HEK293 (cell line): ENCODE data around the gene C12orf42.

Experiments
- CTCF ChIA-PET: fragments of 350-600 bp; formaldehyde crosslinking; extraction: SDS; loops from one replicate; lab custom pipeline; 2021; ENCODE audit warnings: antibody characterized with exemption; lab: Yijun Ruan, JAX
- POLR2A ChIA-PET: fragments of 300-600 bp; formaldehyde crosslinking; extraction: SDS; loops from one replicate; lab custom pipeline; 2020; ENCODE audit warnings: antibody characterized with exemption, inconsistent platforms; lab: Yijun Ruan, JAX
- H3K27ac ChIP-seq: fragments of 200-500 bp; sonication (Bioruptor generic); 2 replicates; pipeline ENCODE4 v1.5.1; 2014; ENCODE audit warnings: low read depth, low read length, control low read depth, inconsistent platforms; ENCODE audit errors: extremely low read depth
- H3K36me3 ChIP-seq, 2 experiments: fragments of 200-500 bp in 1 of 2; sonication (Bioruptor generic) in 1 of 2; 1 replicate in 1 of 2; 2 replicates in 1 of 2; pipeline ENCODE4 v1.5.1; 2014 to 2017; ENCODE audit warnings: inconsistent platforms in 2 of 2, low read length in 2 of 2; ENCODE audit not compliant: control insufficient read depth in 2 of 2, insufficient read depth in 1 of 2
- H3K4me1 ChIP-seq: fragments of 200-500 bp; sonication (Bioruptor generic); 2 replicates; pipeline ENCODE4 v1.5.1; 2014; ENCODE audit warnings: mild to moderate bottlenecking, low read length, inconsistent platforms; ENCODE audit not compliant: control insufficient read depth, insufficient read depth
- H3K4me3 ChIP-seq: 2 replicates; pipeline ENCODE4 v1.5.1; 2011; ENCODE audit warnings: low read depth, mild to moderate bottlenecking, control low read depth, low read length, moderate library complexity
- H3K9me3 ChIP-seq: fragments of 200-500 bp; sonication (Bioruptor generic); 2 replicates; pipeline ENCODE4 v1.5.1; 2014; ENCODE audit warnings: low read depth, low read length, inconsistent platforms; ENCODE audit not compliant: control insufficient read depth, insufficient read depth
- FEZF1 ChIP-seq: fragments of 450-650 bp; formaldehyde crosslinking; IDR thresholded peaks from 2 replicates; pipeline ENCODE4 v1.5.1; 2016; ENCODE audit warnings: missing biosample characterization, missing genetic modification characterization
- GLI2 ChIP-seq: fragments of 450-650 bp; formaldehyde crosslinking; IDR thresholded peaks from 2 replicates; pipeline ENCODE4; 2017; ENCODE audit warnings: missing biosample characterization, missing genetic modification characterization, low read depth, borderline replicate concordance
- RBAK ChIP-seq: fragments of 450-650 bp; formaldehyde crosslinking; IDR thresholded peaks from 2 replicates; pipeline ENCODE4 v1.5.1; 2016; ENCODE audit warnings: missing biosample characterization, missing genetic modification characterization
- SP3 ChIP-seq: fragments of 450-650 bp; formaldehyde crosslinking; IDR thresholded peaks from 2 replicates; pipeline ENCODE4 v1.5.1; 2016; ENCODE audit warnings: missing biosample characterization, missing genetic modification characterization
- TCF7L2 ChIP-seq: IDR thresholded peaks from 2 replicates; pipeline ENCODE4 v1.6.1; 2011; ENCODE audit warnings: low read depth, mild to moderate bottlenecking, inconsistent platforms, low read length, moderate library complexity, borderline replicate concordance
- ZNF549 ChIP-seq: fragments of 450-650 bp; IDR thresholded peaks from 2 replicates; pipeline ENCODE4 v1.5.1; 2018; ENCODE audit warnings: missing biosample characterization, missing genetic modification characterization, mild to moderate bottlenecking, inconsistent platforms, moderate library complexity
- ZNF677 ChIP-seq: fragments of 450-650 bp; IDR thresholded peaks from 2 replicates; pipeline ENCODE4 v1.5.0; 2018; ENCODE audit warnings: missing biosample characterization, mild to moderate bottlenecking, missing genetic modification characterization, moderate library complexity
- ZNF707 ChIP-seq: fragments of 450-650 bp; formaldehyde crosslinking; IDR thresholded peaks from 2 replicates; pipeline ENCODE4 v1.5.1; 2016; ENCODE audit warnings: missing biosample characterization, missing genetic modification characterization
- ZNF76 ChIP-seq: fragments of 450-650 bp; formaldehyde crosslinking; IDR thresholded peaks from 2 replicates; pipeline ENCODE4; 2016; ENCODE audit warnings: low read depth, missing biosample characterization, missing genetic modification characterization, borderline replicate concordance
- ZNF843 ChIP-seq: fragments of 450-650 bp; formaldehyde crosslinking; IDR thresholded peaks from 2 replicates; pipeline ENCODE4 v1.5.1; 2016; ENCODE audit warnings: missing biosample characterization, missing genetic modification characterization
- TF ChIP-seq, protein P1 (sequence below): fragments of 450-650 bp; formaldehyde crosslinking; IDR thresholded peaks from 2 replicates; pipeline ENCODE4 v1.5.1; 2016; ENCODE audit warnings: missing biosample characterization, missing genetic modification characterization
- TF ChIP-seq, protein P2 (sequence below): fragments of 450-650 bp; formaldehyde crosslinking; IDR thresholded peaks from 2 replicates; pipeline ENCODE4 v1.5.1; 2017; ENCODE audit warnings: missing biosample characterization, missing genetic modification characterization
- TF ChIP-seq, protein P3 (sequence below): fragments of 450-650 bp; formaldehyde crosslinking; IDR thresholded peaks from 2 replicates; pipeline ENCODE4 v1.5.1; 2016; ENCODE audit warnings: missing biosample characterization, missing genetic modification characterization, borderline replicate concordance
- TF ChIP-seq, protein P4 (sequence below): fragments of 450-650 bp; formaldehyde crosslinking; IDR thresholded peaks from 2 replicates; pipeline ENCODE4 v1.5.1; 2016; ENCODE audit warnings: missing biosample characterization, missing genetic modification characterization
- TF ChIP-seq, protein P5 (sequence below): fragments of 450-650 bp; formaldehyde crosslinking; IDR thresholded peaks from 2 replicates; pipeline ENCODE4 v1.5.1; 2016; ENCODE audit warnings: missing biosample characterization, missing genetic modification characterization
- TF ChIP-seq, protein P6 (sequence below): fragments of 450-650 bp; formaldehyde crosslinking; IDR thresholded peaks from 2 replicates; pipeline ENCODE4 v1.5.1; 2017; ENCODE audit warnings: missing biosample characterization, missing genetic modification characterization

The C12orf42 gene

DNA sequence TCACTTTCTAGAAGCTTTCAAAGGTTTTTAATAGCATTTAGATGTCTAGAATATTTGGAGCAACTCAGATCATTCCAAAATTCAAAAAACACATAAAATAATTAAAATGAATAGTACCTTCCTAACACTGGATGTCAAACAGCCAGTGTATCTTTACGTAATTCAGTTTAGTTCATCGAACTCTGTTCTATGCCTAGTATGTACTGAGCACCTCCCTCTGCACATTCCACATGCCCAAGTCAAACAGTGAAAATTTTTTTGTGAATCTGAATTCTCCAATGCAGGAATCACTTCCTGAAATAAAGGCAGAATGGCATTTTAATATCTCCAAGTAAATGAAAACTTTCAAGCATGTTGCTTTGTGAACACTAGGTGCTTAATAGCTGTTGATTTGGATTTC, 192.3 kb downstream of the C12orf42 start:
- no peaks in the 10 kb centered on the region for H3K4me1 ChIP-seq
- H3K27ac ChIP-seq: no peak overlapping the region
- ChIA-PET POLR2A (no interaction called here), CTCF (no interaction called here)
- no peak overlapping the region for H3K4me3 ChIP-seq
- H3K9me3 ChIP-seq: no peaks in the 10 kb centered on the region
- TF ChIP-seq ZNF843 (tag by site-specific recombination) (no peak), ZNF76 (no peak), RBAK (no peak), GLI2 (tag by site-specific recombination) (no peak), TCF7L2 (no peak), ZNF707 (tag by site-specific recombination) (no peak), ZNF677 (tag by site-specific recombination) (no peak), FEZF1 (tag by site-specific recombination) (no peak), ZNF549 (tag by site-specific recombination) (no peak), SP3 (tag by site-specific recombination) (no peak)
- TF ChIP-seq, protein P1, sequence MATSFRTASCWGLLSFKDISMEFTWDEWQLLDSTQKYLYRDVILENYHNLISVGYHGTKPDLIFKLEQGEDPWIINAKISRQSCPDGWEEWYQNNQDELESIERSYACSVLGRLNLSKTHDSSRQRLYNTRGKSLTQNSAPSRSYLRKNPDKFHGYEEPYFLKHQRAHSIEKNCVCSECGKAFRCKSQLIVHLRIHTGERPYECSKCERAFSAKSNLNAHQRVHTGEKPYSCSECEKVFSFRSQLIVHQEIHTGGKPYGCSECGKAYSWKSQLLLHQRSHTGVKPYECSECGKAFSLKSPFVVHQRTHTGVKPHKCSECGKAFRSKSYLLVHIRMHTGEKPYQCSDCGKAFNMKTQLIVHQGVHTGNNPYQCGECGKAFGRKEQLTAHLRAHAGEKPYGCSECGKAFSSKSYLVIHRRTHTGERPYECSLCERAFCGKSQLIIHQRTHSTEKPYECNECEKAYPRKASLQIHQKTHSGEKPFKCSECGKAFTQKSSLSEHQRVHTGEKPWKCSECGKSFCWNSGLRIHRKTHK (tag by site-specific recombination): no peak
- TF ChIP-seq, protein P2, sequence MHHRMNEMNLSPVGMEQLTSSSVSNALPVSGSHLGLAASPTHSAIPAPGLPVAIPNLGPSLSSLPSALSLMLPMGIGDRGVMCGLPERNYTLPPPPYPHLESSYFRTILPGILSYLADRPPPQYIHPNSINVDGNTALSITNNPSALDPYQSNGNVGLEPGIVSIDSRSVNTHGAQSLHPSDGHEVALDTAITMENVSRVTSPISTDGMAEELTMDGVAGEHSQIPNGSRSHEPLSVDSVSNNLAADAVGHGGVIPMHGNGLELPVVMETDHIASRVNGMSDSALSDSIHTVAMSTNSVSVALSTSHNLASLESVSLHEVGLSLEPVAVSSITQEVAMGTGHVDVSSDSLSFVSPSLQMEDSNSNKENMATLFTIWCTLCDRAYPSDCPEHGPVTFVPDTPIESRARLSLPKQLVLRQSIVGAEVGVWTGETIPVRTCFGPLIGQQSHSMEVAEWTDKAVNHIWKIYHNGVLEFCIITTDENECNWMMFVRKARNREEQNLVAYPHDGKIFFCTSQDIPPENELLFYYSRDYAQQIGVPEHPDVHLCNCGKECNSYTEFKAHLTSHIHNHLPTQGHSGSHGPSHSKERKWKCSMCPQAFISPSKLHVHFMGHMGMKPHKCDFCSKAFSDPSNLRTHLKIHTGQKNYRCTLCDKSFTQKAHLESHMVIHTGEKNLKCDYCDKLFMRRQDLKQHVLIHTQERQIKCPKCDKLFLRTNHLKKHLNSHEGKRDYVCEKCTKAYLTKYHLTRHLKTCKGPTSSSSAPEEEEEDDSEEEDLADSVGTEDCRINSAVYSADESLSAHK (tag by site-specific recombination): no peak
- TF ChIP-seq, protein P3, sequence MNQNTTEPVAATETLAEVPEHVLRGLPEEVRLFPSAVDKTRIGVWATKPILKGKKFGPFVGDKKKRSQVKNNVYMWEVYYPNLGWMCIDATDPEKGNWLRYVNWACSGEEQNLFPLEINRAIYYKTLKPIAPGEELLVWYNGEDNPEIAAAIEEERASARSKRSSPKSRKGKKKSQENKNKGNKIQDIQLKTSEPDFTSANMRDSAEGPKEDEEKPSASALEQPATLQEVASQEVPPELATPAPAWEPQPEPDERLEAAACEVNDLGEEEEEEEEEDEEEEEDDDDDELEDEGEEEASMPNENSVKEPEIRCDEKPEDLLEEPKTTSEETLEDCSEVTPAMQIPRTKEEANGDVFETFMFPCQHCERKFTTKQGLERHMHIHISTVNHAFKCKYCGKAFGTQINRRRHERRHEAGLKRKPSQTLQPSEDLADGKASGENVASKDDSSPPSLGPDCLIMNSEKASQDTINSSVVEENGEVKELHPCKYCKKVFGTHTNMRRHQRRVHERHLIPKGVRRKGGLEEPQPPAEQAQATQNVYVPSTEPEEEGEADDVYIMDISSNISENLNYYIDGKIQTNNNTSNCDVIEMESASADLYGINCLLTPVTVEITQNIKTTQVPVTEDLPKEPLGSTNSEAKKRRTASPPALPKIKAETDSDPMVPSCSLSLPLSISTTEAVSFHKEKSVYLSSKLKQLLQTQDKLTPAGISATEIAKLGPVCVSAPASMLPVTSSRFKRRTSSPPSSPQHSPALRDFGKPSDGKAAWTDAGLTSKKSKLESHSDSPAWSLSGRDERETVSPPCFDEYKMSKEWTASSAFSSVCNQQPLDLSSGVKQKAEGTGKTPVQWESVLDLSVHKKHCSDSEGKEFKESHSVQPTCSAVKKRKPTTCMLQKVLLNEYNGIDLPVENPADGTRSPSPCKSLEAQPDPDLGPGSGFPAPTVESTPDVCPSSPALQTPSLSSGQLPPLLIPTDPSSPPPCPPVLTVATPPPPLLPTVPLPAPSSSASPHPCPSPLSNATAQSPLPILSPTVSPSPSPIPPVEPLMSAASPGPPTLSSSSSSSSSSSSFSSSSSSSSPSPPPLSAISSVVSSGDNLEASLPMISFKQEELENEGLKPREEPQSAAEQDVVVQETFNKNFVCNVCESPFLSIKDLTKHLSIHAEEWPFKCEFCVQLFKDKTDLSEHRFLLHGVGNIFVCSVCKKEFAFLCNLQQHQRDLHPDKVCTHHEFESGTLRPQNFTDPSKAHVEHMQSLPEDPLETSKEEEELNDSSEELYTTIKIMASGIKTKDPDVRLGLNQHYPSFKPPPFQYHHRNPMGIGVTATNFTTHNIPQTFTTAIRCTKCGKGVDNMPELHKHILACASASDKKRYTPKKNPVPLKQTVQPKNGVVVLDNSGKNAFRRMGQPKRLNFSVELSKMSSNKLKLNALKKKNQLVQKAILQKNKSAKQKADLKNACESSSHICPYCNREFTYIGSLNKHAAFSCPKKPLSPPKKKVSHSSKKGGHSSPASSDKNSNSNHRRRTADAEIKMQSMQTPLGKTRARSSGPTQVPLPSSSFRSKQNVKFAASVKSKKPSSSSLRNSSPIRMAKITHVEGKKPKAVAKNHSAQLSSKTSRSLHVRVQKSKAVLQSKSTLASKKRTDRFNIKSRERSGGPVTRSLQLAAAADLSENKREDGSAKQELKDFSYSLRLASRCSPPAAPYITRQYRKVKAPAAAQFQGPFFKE (tag by site-specific recombination): no peak
- TF ChIP-seq, protein P4, sequence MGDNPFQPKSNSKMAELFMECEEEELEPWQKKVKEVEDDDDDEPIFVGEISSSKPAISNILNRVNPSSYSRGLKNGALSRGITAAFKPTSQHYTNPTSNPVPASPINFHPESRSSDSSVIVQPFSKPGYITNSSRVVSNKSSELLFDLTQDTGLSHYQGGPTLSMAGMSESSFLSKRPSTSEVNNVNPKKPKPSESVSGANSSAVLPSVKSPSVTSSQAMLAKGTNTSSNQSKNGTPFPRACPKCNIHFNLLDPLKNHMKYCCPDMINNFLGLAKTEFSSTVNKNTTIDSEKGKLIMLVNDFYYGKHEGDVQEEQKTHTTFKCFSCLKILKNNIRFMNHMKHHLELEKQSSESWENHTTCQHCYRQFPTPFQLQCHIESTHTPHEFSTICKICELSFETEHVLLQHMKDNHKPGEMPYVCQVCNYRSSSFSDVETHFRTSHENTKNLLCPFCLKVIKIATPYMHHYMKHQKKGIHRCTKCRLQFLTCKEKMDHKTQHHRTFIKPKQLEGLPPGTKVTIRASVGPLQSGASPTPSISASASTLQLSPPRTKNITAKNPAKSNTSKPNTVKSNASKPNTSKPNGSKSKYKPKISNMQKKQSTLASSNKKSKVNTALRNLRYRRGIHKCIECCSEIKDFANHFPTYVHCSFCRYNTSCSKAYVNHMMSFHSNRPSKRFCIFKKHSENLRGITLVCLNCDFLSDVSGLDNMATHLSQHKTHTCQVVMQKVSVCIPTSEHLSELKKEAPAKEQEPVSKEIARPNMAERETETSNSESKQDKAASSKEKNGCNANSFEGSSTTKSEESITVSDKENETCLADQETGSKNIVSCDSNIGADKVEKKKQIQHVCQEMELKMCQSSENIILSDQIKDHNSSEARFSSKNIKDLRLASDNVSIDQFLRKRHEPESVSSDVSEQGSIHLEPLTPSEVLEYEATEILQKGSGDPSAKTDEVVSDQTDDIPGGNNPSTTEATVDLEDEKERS (tag by site-specific recombination): no peak
- TF ChIP-seq, protein P5, sequence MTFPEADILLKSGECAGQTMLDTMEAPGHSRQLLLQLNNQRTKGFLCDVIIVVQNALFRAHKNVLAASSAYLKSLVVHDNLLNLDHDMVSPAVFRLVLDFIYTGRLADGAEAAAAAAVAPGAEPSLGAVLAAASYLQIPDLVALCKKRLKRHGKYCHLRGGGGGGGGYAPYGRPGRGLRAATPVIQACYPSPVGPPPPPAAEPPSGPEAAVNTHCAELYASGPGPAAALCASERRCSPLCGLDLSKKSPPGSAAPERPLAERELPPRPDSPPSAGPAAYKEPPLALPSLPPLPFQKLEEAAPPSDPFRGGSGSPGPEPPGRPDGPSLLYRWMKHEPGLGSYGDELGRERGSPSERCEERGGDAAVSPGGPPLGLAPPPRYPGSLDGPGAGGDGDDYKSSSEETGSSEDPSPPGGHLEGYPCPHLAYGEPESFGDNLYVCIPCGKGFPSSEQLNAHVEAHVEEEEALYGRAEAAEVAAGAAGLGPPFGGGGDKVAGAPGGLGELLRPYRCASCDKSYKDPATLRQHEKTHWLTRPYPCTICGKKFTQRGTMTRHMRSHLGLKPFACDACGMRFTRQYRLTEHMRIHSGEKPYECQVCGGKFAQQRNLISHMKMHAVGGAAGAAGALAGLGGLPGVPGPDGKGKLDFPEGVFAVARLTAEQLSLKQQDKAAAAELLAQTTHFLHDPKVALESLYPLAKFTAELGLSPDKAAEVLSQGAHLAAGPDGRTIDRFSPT (tag by site-specific recombination): no peak
- TF ChIP-seq, protein P6, sequence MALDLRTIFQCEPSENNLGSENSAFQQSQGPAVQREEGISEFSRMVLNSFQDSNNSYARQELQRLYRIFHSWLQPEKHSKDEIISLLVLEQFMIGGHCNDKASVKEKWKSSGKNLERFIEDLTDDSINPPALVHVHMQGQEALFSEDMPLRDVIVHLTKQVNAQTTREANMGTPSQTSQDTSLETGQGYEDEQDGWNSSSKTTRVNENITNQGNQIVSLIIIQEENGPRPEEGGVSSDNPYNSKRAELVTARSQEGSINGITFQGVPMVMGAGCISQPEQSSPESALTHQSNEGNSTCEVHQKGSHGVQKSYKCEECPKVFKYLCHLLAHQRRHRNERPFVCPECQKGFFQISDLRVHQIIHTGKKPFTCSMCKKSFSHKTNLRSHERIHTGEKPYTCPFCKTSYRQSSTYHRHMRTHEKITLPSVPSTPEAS (tag by site-specific recombination): no peak
- no peaks in the 10 kb centered on the region for H3K36me3 ChIP-seq
